ACHN (cell line): ENCODE measurements around the gene WDR11.

Experiments
- DNase-seq: peaks from one replicate; pipeline ENCODE4 v3.0.0-alpha.2; 2015
- in situ Hi-C: cut with HindIII; loops from 2 replicates; pipeline ENCODE4 v1.10.0; 2017; ENCODE audit warnings: low sequenced_read_pairs, low pct_ligation_motif_present, low pct_unique_long_range_greater_than_20kb

Gene WDR11

GRCh38 chr10:120850911-120851865 is at the start of gene WDR11:
Gene WDR11 (plus strand): TSS chr10:120851362. CDS start chr10:120851421, 59 bp downstream.
- DNase-seq, result peak; percentile 96
- in situ Hi-C loops, result no loop called here

- no peak for DNase-seq
Measured at GRCh38 chr10:120802935-120803334, 48.2 kb upstream of the WDR11 start.

GRCh38 chr10:120803972-120804371 is 47.2 kb upstream of the WDR11 start:
- in situ Hi-C loops, result no loop called here
- no peak for DNase-seq

More at GRCh38 chr10:120802935-120803334, 48.2 kb upstream of the WDR11 start:
- in situ Hi-C loops, result no loop called here

GRCh38 chr10:120805014-120805812 is 45.9 kb upstream of the WDR11 start:
- in situ Hi-C loops, result no loop called here
- DNase-seq, result no peak

- DNase-seq, result no peak
- in situ Hi-C loops, result no loop called here
Measured at GRCh38 chr10:120806081-120806480, 45.1 kb upstream of the WDR11 start.

- in situ Hi-C loops, result no loop called here
- DNase-seq, result no peak
Measured at GRCh38 chr10:120810298-120810697, 40.9 kb upstream of the WDR11 start.

- in situ Hi-C loops, result no loop called here
- no peak for DNase-seq
Measured at GRCh38 chr10:120813085-120813484, 38.1 kb upstream of the WDR11 start.

- in situ Hi-C loops, result no loop called here
- no peak for DNase-seq
Measured at GRCh38 chr10:120818301-120818700, 32.9 kb upstream of the WDR11 start.

GRCh38 chr10:120819366-120819765 is 31.8 kb upstream of the WDR11 start:
- DNase-seq, result no peak
- in situ Hi-C loops, result no loop called here

GRCh38 chr10:120823266-120823665 is 27.9 kb upstream of the WDR11 start:
- in situ Hi-C loops, result no loop called here
- no peak for DNase-seq

- DNase-seq, result peak; percentile 54
- in situ Hi-C loops, result no loop called here
Measured at GRCh38 chr10:120824881-120825309, 26.3 kb upstream of the WDR11 start.

GRCh38 chr10:120825878-120826769 is 25.0 kb upstream of the WDR11 start:
- no peak for DNase-seq
- in situ Hi-C loops, result no loop called here

GRCh38 chr10:120827251-120827875 is 23.8 kb upstream of the WDR11 start:
- DNase-seq, result no peak
- in situ Hi-C loops, result no loop called here

- DNase-seq, result no peak
Measured at GRCh38 chr10:120828763-120829319, 22.3 kb upstream of the WDR11 start.

GRCh38 chr10:120832106-120832505 is 19.1 kb upstream of the WDR11 start:
- in situ Hi-C loops, result no loop called here
- DNase-seq, result no peak

More at GRCh38 chr10:120828763-120829319, 22.3 kb upstream of the WDR11 start:
- in situ Hi-C loops, result no loop called here

- in situ Hi-C loops, result no loop called here
- no peak for DNase-seq
Measured at GRCh38 chr10:120833222-120833928, 17.8 kb upstream of the WDR11 start.

GRCh38 chr10:120835603-120836002 is 15.6 kb upstream of the WDR11 start:
- in situ Hi-C loops, result no loop called here
- DNase-seq, result no peak
